Hepatocyte (in vitro differentiated cells): ENCODE results near the gene KRT80. TPM values are rescaled to one million over a fixed set of nuclear protein-coding genes. Genes with fewer than 3 reads are reported as not detected.

Source experiments
- DNase-seq: peaks from one replicate; pipeline ENCODE4 v3.0.0-alpha.2; 2016; ENCODE audit warnings: low spot score
- H2AFZ ChIP-seq: fragments of 200-600 bp; sonication (generic); 2 replicates; pipeline ENCODE4 v1.6.0; 2016; ENCODE audit warnings: antibody characterized with exemption, mild to moderate bottlenecking
- H3K27ac ChIP-seq: fragments of 200-600 bp; sonication (generic); 2 replicates; pipeline ENCODE4 v1.5.1; 2016; ENCODE audit warnings: mild to moderate bottlenecking
- H3K27me3 ChIP-seq: fragments of 200-600 bp; sonication (generic); 2 replicates; pipeline ENCODE4 v1.6.1; 2016
- H3K36me3 ChIP-seq: fragments of 200-600 bp; sonication (generic); replicated peaks from 2 replicates; pipeline ENCODE4 v1.5.1; 2016; ENCODE audit warnings: low read depth; ENCODE audit not compliant: insufficient read depth
- H3K4me1 ChIP-seq: fragments of 200-600 bp; sonication (generic); 2 replicates; pipeline ENCODE4 v1.5.1; 2016; ENCODE audit warnings: mild to moderate bottlenecking, moderate library complexity; ENCODE audit not compliant: insufficient read depth
- H3K4me2 ChIP-seq: fragments of 200-600 bp; sonication (generic); 2 replicates; pipeline ENCODE4 v1.6.0; 2016
- H3K4me3 ChIP-seq: fragments of 200-600 bp; sonication (generic); 2 replicates; pipeline ENCODE4 v1.5.1; 2016; ENCODE audit warnings: mild to moderate bottlenecking
- H3K79me2 ChIP-seq: fragments of 200-600 bp; sonication (generic); 2 replicates; pipeline ENCODE4 v1.6.0; 2017; ENCODE audit warnings: mild to moderate bottlenecking
- H3K9me2 ChIP-seq: fragments of 200-600 bp; sonication (generic); replicated peaks from 2 replicates; pipeline ENCODE4 v1.6.0; 2017; ENCODE audit warnings: mild to moderate bottlenecking; ENCODE audit not compliant: insufficient read depth
- H3K9me3 ChIP-seq: fragments of 200-600 bp; sonication (generic); 2 replicates; pipeline ENCODE4 v1.5.1; 2016; ENCODE audit warnings: low read depth, mild to moderate bottlenecking
- H4K20me1 ChIP-seq: fragments of 200-600 bp; sonication (generic); 2 replicates; pipeline ENCODE4 v1.6.0; 2016; ENCODE audit warnings: mild to moderate bottlenecking; ENCODE audit not compliant: insufficient read depth, poor library complexity, severe bottlenecking
- EZH2 ChIP-seq: fragments of 200-600 bp; sonication (generic); IDR thresholded peaks from 2 replicates; pipeline ENCODE4 v1.6.1; 2016; ENCODE audit warnings: antibody characterized with exemption, mild to moderate bottlenecking, borderline replicate concordance
- EZH2phosphoT487 ChIP-seq: fragments of 200-600 bp; sonication (generic); IDR thresholded peaks from one replicate; pipeline ENCODE4 v1.6.1; 2018; ENCODE audit warnings: antibody characterized with exemption, mild to moderate bottlenecking, low read depth, moderate library complexity; ENCODE audit not compliant: unreplicated experiment, severe bottlenecking
- WGBS: methylation state at CpG from one replicate; pipeline ENCODE4 v1.1.6; 2016; ENCODE audit warnings: low lambda C conversion rate; ENCODE audit errors: missing lambda C conversion rate; 5-methylcytosine and 5-hydroxymethylcytosine counted together
- polyA plus RNA-seq: library from polyadenylated mRNA; unstranded; fragments of >200 nt; fragmentation: Nextera tagmentation; extraction: Ambion mirVana; gene quantifications from 2 replicates; pipeline ENCODE4 v1.2.1, GENCODE V29; 2016
- total RNA-seq: library from RNA; depleted of rRNA; stranded (reverse); fragments of >200 nt; gene quantifications from 2 replicates; pipeline ENCODE4 v1.2.3, GENCODE V29; 2014
- TF ChIP-seq, protein P1 (sequence below): fragments of 200-600 bp; sonication (generic); IDR thresholded peaks from 2 replicates; pipeline ENCODE4 v1.5.1; 2016; ENCODE audit warnings: antibody characterized with exemption, mild to moderate bottlenecking; ENCODE audit not compliant: poor library complexity

KRT80 gene
- total and polyA plus RNA-seq, 2 experiments from 2014 or later = 0.77 to 1.2 TPM

GRCh38 chr12:52121824-52122539 lies 69.8 kb downstream of the KRT80 start:
- peak; percentile 85 for DNase-seq
- Histone ChIP-seq H3K79me2 (no peaks in the 10 kb centered on the region), H3K4me1 (peaks cover 12% of the 10 kb centered on the region), H3K36me3 (no peaks in the 10 kb centered on the region), H3K9me2 (no peaks in the 10 kb centered on the region), H3K9me3 (no peaks in the 10 kb centered on the region), H4K20me1 (no peaks in the 10 kb centered on the region), H3K4me2 (no peak overlapping the region), H3K27me3 (no peaks in the 10 kb centered on the region), H3K27ac (no peak overlapping the region), H2AFZ (no peak overlapping the region), H3K4me3 (no peak overlapping the region)
- TF ChIP-seq EZH2phosphoT487 = no peak
- TF ChIP-seq, protein P1, sequence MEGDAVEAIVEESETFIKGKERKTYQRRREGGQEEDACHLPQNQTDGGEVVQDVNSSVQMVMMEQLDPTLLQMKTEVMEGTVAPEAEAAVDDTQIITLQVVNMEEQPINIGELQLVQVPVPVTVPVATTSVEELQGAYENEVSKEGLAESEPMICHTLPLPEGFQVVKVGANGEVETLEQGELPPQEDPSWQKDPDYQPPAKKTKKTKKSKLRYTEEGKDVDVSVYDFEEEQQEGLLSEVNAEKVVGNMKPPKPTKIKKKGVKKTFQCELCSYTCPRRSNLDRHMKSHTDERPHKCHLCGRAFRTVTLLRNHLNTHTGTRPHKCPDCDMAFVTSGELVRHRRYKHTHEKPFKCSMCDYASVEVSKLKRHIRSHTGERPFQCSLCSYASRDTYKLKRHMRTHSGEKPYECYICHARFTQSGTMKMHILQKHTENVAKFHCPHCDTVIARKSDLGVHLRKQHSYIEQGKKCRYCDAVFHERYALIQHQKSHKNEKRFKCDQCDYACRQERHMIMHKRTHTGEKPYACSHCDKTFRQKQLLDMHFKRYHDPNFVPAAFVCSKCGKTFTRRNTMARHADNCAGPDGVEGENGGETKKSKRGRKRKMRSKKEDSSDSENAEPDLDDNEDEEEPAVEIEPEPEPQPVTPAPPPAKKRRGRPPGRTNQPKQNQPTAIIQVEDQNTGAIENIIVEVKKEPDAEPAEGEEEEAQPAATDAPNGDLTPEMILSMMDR = peak; percentile 75
- 19% methylated on average over 18 of the region's 18 CpGs for WGBS

GRCh38 chr12:52120951-52121823 lies 70.6 kb downstream of the KRT80 start:
- Histone ChIP-seq H3K79me2 (no peaks in the 10 kb centered on the region), H3K36me3 (no peaks in the 10 kb centered on the region), H4K20me1 (no peaks in the 10 kb centered on the region), H3K4me3 (no peak overlapping the region), H3K4me2 (no peak overlapping the region), H3K9me3 (no peaks in the 10 kb centered on the region), H2AFZ (no peak overlapping the region), H3K9me2 (no peaks in the 10 kb centered on the region), H3K27me3 (no peaks in the 10 kb centered on the region), H3K4me1 (peaks cover 6% of the 10 kb centered on the region), H3K27ac (no peak overlapping the region)
- 82% methylated on average over 19 of the region's 19 CpGs for WGBS
- TF ChIP-seq, protein P1 = no peak
- no peak for TF ChIP-seq EZH2phosphoT487
- TF ChIP-seq EZH2 = no peak
- DNase-seq = no peak

DNA sequence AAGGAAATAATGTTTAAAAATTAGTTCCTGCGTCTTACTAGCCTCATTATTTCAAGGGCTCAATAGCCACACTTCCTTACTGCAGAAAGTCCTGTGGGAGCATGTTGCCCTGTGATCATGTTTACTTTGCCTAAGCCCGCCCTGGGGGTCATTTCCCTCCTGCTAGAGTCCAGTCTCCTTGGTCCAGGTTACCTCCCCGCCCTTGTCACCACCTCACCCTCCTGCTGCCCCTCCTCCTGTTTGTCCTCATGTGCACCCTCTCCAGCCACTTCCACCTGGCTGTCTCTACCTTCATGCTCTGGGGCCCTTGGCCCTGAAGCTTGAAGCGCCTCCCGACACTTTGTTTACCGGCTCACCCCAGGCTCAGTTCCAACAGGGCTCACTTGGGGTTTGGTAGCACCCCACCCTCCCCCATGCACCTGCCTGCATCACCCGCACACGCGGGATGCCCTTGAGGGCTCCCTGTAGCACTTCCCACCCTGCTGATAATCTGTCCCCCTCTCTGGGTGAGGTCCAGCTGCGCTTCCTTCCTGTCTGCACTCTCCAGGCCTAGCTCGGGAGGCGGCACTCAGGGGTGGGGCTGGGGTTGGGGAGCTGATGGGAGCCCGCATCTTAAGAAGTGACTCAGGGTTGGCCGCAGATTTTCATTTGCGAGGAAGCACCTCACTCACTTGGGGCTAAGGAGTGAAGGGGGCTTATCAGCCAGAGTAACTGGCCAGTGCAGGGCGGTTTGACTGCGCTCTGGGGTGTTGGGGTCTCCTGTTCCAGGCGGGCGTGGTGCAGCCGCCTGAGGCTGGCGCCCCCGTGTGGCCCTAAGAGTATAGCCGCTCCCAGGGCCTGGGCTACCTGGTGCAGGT lies 72.2 kb downstream of the KRT80 start:
- no peaks in the 10 kb centered on the region for H3K9me2 ChIP-seq
- peaks cover 5% of the 10 kb centered on the region for H3K4me1 ChIP-seq
- DNase-seq = peak; percentile 83
- H3K9me3 ChIP-seq = no peaks in the 10 kb centered on the region
- H2AFZ ChIP-seq = no peak overlapping the region
- H3K27ac ChIP-seq = peak overlapping the region; percentile 9
- TF ChIP-seq EZH2 = no peak
- TF ChIP-seq, protein P1 = peak; percentile 58
- TF ChIP-seq EZH2phosphoT487 = no peak
- H3K36me3 ChIP-seq = no peaks in the 10 kb centered on the region
- H3K4me2 ChIP-seq = no peak overlapping the region
- 22% methylated on average over 19 of the region's 23 CpGs for WGBS
- H3K4me3 ChIP-seq = no peak overlapping the region
- H3K27me3 ChIP-seq = no peaks in the 10 kb centered on the region
- no peaks in the 10 kb centered on the region for H3K79me2 ChIP-seq
- no peaks in the 10 kb centered on the region for H4K20me1 ChIP-seq

Other genes with a start within 250 kb of the KRT80 start
- 16.3 and 22.4 TPM in 2 replicates for gene ACVR1B, start 240.3 kb downstream of the KRT80 start, total RNA-seq
- gene ACVR1B, start 240.3 kb downstream of the KRT80 start, polyA plus RNA-seq = 4.8 and 5.7 TPM in 2 replicates
- gene TAMALIN, start 185.1 kb downstream of the KRT80 start, total RNA-seq = 4.0 and 8.0 TPM in 2 replicates
- gene TAMALIN, start 185.1 kb downstream of the KRT80 start, polyA plus RNA-seq = 9.9 and 17.0 TPM in 2 replicates
- 39.2 and 59.2 TPM in 2 replicates for gene NR4A1, start 140.6 kb downstream of the KRT80 start, total RNA-seq
- 131 and 165 TPM in 2 replicates for gene NR4A1, start 140.6 kb downstream of the KRT80 start, polyA plus RNA-seq
- gene ATG101, start 122.0 kb downstream of the KRT80 start, total RNA-seq = 55.9 and 61.6 TPM in 2 replicates
- gene ATG101, start 122.0 kb downstream of the KRT80 start, polyA plus RNA-seq = 52.0 and 57.7 TPM in 2 replicates
- not detected in 2 replicates for gene SMIM41, start 112.3 kb downstream of the KRT80 start, total RNA-seq
- gene SMIM41, start 112.3 kb downstream of the KRT80 start, polyA plus RNA-seq = 0.15 TPM in 1 of 2 replicates, not detected in the other
- 12.6 and 27.1 TPM in 2 replicates for gene KRT7, start 41.2 kb upstream of the KRT80 start, total RNA-seq
- gene KRT7, start 41.2 kb upstream of the KRT80 start, polyA plus RNA-seq = 33.3 and 80.2 TPM in 2 replicates
- not detected in 2 replicates for gene KRT86, start 82.6 kb upstream of the KRT80 start, total RNA-seq
- 0.40 TPM in 1 of 2 replicates, not detected in the other for gene KRT86, start 82.6 kb upstream of the KRT80 start, polyA plus RNA-seq
- not detected in 2 replicates for gene KRT81, start 99.5 kb upstream of the KRT80 start, total RNA-seq
- gene KRT81, start 99.5 kb upstream of the KRT80 start, polyA plus RNA-seq = not detected in 2 replicates
- not detected in 2 replicates for gene KRT83, start 129.4 kb upstream of the KRT80 start, total RNA-seq
- not detected in 2 replicates for gene KRT83, start 129.4 kb upstream of the KRT80 start, polyA plus RNA-seq
- not detected in 2 replicates for gene KRT85, start 175.5 kb upstream of the KRT80 start, total RNA-seq
- gene KRT85, start 175.5 kb upstream of the KRT80 start, polyA plus RNA-seq = not detected in 2 replicates
- gene KRT84, start 193.6 kb upstream of the KRT80 start, total RNA-seq = not detected in 2 replicates
- not detected in 2 replicates for gene KRT84, start 193.6 kb upstream of the KRT80 start, polyA plus RNA-seq
- gene KRT82, start 214.3 kb upstream of the KRT80 start, total RNA-seq = not detected in 2 replicates
- not detected in 2 replicates for gene KRT82, start 214.3 kb upstream of the KRT80 start, polyA plus RNA-seq
- not detected in 2 replicates for gene KRT75, start 242.4 kb upstream of the KRT80 start, total RNA-seq
- not detected in 2 replicates for gene KRT75, start 242.4 kb upstream of the KRT80 start, polyA plus RNA-seq